SK-N-SH (cell line): ENCODE measurements around the gene SLC6A20. TPM values are rescaled to one million over a fixed set of nuclear protein-coding genes. Genes with fewer than 3 reads are reported as not detected.

ENCODE experiments used
- CTCF ChIA-PET: fragments of 300-600, 350-600 bp; formaldehyde crosslinking; extraction: SDS; loops from one replicate; lab custom pipeline; 2021; lab: Yijun Ruan, JAX
- POLR2A ChIA-PET: fragments of 350-600 bp; sonication (Branson Sonifier 250); formaldehyde crosslinking; extraction: SDS; loops from one replicate; lab custom pipeline; 2020; ENCODE audit warnings: antibody characterized with exemption, inconsistent platforms; lab: Yijun Ruan, JAX
- DNase-seq: peaks from one replicate; pipeline ENCODE4 v3.0.0; 2012
- H2AFZ ChIP-seq: fragments of 200-600 bp; sonication (generic); 2 replicates; pipeline ENCODE4 v1.8.1; 2016; ENCODE audit warnings: antibody characterized with exemption, mild to moderate bottlenecking, low read depth
- H3F3A ChIP-seq: fragments of 200-600 bp; sonication (generic); replicated peaks from 2 replicates; pipeline ENCODE3; 2016; ENCODE audit warnings: antibody characterized with exemption, mild to moderate bottlenecking; ENCODE audit not compliant: insufficient read depth
- H3K27ac ChIP-seq, 2 experiments: fragments of 200-500 bp in 1 of 2; fragments of 200-600 bp in 1 of 2; sonication (Bioruptor generic) in 1 of 2; sonication (generic), shearing (Covaris generic) in 1 of 2; 2 replicates each; pipeline versions ENCODE4 v1.5.1 to v1.6.1; 2014 to 2016; ENCODE audit warnings: low read depth in 2 of 2, inconsistent platforms in 1 of 2, low read length in 1 of 2, mild to moderate bottlenecking in 1 of 2, mixed read lengths in 1 of 2
- H3K27me3 ChIP-seq: fragments of 200-600 bp; sonication (generic), shearing (Covaris generic); 2 replicates; pipeline ENCODE4 v1.6.1; 2016; ENCODE audit warnings: mixed run types; ENCODE audit not compliant: insufficient read depth
- H3K36me3 ChIP-seq, 2 experiments: fragments of 200-500 bp in 1 of 2; fragments of 200-600 bp in 1 of 2; sonication (Bioruptor generic) in 1 of 2; sonication (generic) in 1 of 2; replicated peaks in 1 of 2; 2 replicates each; pipeline versions ENCODE3 to v1.5.1; 2014 to 2016; ENCODE audit warnings: low read length in 1 of 2, mild to moderate bottlenecking in 1 of 2; ENCODE audit not compliant: insufficient read depth in 2 of 2, control insufficient read depth in 1 of 2
- H3K4me1 ChIP-seq, 2 experiments: fragments of 200-500 bp in 1 of 2; fragments of 200-600 bp in 1 of 2; sonication (Bioruptor generic) in 1 of 2; sonication (generic), shearing (Covaris generic) in 1 of 2; 2 replicates each; pipeline versions ENCODE4 v1.5.1 to v1.6.1; 2014 to 2016; ENCODE audit warnings: low read depth in 1 of 2, low read length in 1 of 2, mixed run types in 1 of 2; ENCODE audit not compliant: insufficient read depth in 2 of 2, control insufficient read depth in 1 of 2
- H3K4me2 ChIP-seq: fragments of 200-600 bp; sonication (generic), shearing (Covaris generic); 2 replicates; pipeline ENCODE4 v1.6.1; 2017; ENCODE audit warnings: mixed run types
- H3K4me3 ChIP-seq, 2 experiments: fragments of 200-500 bp in 1 of 2; fragments of 200-600 bp in 1 of 2; sonication (Bioruptor generic) in 1 of 2; sonication (generic), shearing (Covaris generic) in 1 of 2; 2 replicates each; pipeline versions ENCODE4 v1.5.1 to v1.8.1; 2014 to 2016; ENCODE audit warnings: low read depth in 2 of 2, inconsistent platforms in 1 of 2, low read length in 1 of 2, mild to moderate bottlenecking in 1 of 2, mixed read lengths in 1 of 2, moderate library complexity in 1 of 2
- H3K79me2 ChIP-seq: fragments of 200-600 bp; sonication (generic); 2 replicates; pipeline ENCODE4 v1.8.1; 2017; ENCODE audit warnings: mild to moderate bottlenecking; ENCODE audit not compliant: insufficient read depth
- H3K9ac ChIP-seq: fragments of 200-600 bp; sonication (generic); 2 replicates; pipeline ENCODE4 v1.6.1; 2017; ENCODE audit warnings: mixed run types
- H3K9me2 ChIP-seq: fragments of 200-600 bp; sonication (generic); 2 replicates; pipeline ENCODE4 v1.6.1; 2017; ENCODE audit warnings: mixed run types
- H3K9me3 ChIP-seq: fragments of 200-600 bp; sonication (generic); 2 replicates; pipeline ENCODE4 v1.6.1; 2017; ENCODE audit warnings: mixed run types, mild to moderate bottlenecking, moderate library complexity
- H4K20me1 ChIP-seq: fragments of 200-600 bp; sonication (generic); 2 replicates; pipeline ENCODE4 v1.6.1; 2017; ENCODE audit warnings: mild to moderate bottlenecking, mixed run types; ENCODE audit not compliant: insufficient read depth
- CHD2 ChIP-seq: fragments of 150-350 bp; IDR thresholded peaks from 2 replicates; pipeline ENCODE4 v1.6.1; 2018; ENCODE audit warnings: low read length; ENCODE audit not compliant: partially characterized antibody
- EZH2phosphoT487 ChIP-seq: fragments of 200-600 bp; sonication (generic); IDR thresholded peaks from 2 replicates; pipeline ENCODE4 v1.6.1; 2017; ENCODE audit warnings: low read depth, mixed run types, mild to moderate bottlenecking, antibody characterized with exemption, moderate library complexity, borderline replicate concordance
- FOXJ3 ChIP-seq: sonication (generic); formaldehyde crosslinking; IDR thresholded peaks from 2 replicates; pipeline ENCODE4 v1.5.1; 2020; ENCODE audit warnings: mild to moderate bottlenecking, missing genetic modification reagents
- JUND ChIP-seq: IDR thresholded peaks from 2 replicates; pipeline ENCODE4 v1.4.0; 2012
- MXI1 ChIP-seq: IDR thresholded peaks from 2 replicates; pipeline ENCODE4 v1.6.1; 2012; ENCODE audit warnings: mild to moderate bottlenecking, low read depth, low read length, improper control_type of control experiment
- NFIC ChIP-seq: IDR thresholded peaks from 2 replicates; pipeline ENCODE4 v1.4.0; 2012; ENCODE audit warnings: borderline replicate concordance
- PBX3 ChIP-seq: IDR thresholded peaks from 2 replicates; pipeline ENCODE4; 2012
- REST ChIP-seq: IDR thresholded peaks from 2 replicates; pipeline ENCODE4 v1.6.1; 2012; ENCODE audit warnings: mild to moderate bottlenecking, low read depth, low read length, moderate library complexity
- SIN3A ChIP-seq: IDR thresholded peaks from 2 replicates; pipeline ENCODE4 v1.6.1; 2012; ENCODE audit warnings: low read depth, mild to moderate bottlenecking, low read length, moderate library complexity, borderline replicate concordance
- SMC3 ChIP-seq: IDR thresholded peaks from 2 replicates; pipeline ENCODE4 v1.6.1; 2012; ENCODE audit warnings: low read depth, low read length, improper control_type of control experiment
- TEAD4 ChIP-seq: IDR thresholded peaks from 2 replicates; pipeline ENCODE4 v1.4.0; 2012; ENCODE audit warnings: mild to moderate bottlenecking, borderline replicate concordance; ENCODE audit not compliant: insufficient read depth
- WGBS: methylation state at CpG from one replicate; pipeline ENCODE4 v1.1.6; 2017; ENCODE audit warnings: low lambda C conversion rate; 5-methylcytosine and 5-hydroxymethylcytosine counted together
- polyA plus RNA-seq, 3 experiments: library from polyadenylated mRNA; depleted of rRNA; stranded (reverse); fragments of >200 nt; gene quantifications; 2 replicates each; pipeline ENCODE4 v1.2.3, GENCODE V29; 2012
- TF ChIP-seq, protein P1 (sequence below): fragments of 200-600 bp; sonication (generic); IDR thresholded peaks from 2 replicates; pipeline ENCODE4 v1.6.1; 2017; ENCODE audit warnings: antibody characterized with exemption, mild to moderate bottlenecking, moderate library complexity

SLC6A20 gene
- polyA plus RNA-seq, 1 of the 3 experiments (the other 2 are of a cell fraction), result not detected

- no peaks in the 10 kb centered on the region for H3K4me1 ChIP-seq
- H3K4me2 ChIP-seq, result no peak overlapping the region
- H3F3A ChIP-seq, result no peaks in the 10 kb centered on the region
- no peaks in the 10 kb centered on the region for H3K79me2 ChIP-seq
- POLR2A ChIA-PET, result no interaction called here
- 26% methylated on average over 4 of the region's 4 CpGs for WGBS
- no peak for DNase-seq
- no peaks in the 10 kb centered on the region for H4K20me1 ChIP-seq
- CTCF ChIA-PET, result interaction anchor here (1.4 kb wide), 1 partner anchor 29 kb away, joined by 4 read pairs; no protein-coding TSS in a partner anchor
- no peak overlapping the region for H3K9ac ChIP-seq
- H3K27ac ChIP-seq, result no peak overlapping the region
- no peaks in the 10 kb centered on the region for H3K36me3 ChIP-seq
- no peak overlapping the region for H2AFZ ChIP-seq
- H3K27me3 ChIP-seq, result peaks cover 6% of the 10 kb centered on the region; the same call in 1 of the 2 replicates
- no peaks in the 10 kb centered on the region; the same call in 1 of the 2 replicates for H3K9me3 ChIP-seq
- TF ChIP-seq REST, result no peak
- no peak for TF ChIP-seq EZH2phosphoT487
- TF ChIP-seq, protein P1, sequence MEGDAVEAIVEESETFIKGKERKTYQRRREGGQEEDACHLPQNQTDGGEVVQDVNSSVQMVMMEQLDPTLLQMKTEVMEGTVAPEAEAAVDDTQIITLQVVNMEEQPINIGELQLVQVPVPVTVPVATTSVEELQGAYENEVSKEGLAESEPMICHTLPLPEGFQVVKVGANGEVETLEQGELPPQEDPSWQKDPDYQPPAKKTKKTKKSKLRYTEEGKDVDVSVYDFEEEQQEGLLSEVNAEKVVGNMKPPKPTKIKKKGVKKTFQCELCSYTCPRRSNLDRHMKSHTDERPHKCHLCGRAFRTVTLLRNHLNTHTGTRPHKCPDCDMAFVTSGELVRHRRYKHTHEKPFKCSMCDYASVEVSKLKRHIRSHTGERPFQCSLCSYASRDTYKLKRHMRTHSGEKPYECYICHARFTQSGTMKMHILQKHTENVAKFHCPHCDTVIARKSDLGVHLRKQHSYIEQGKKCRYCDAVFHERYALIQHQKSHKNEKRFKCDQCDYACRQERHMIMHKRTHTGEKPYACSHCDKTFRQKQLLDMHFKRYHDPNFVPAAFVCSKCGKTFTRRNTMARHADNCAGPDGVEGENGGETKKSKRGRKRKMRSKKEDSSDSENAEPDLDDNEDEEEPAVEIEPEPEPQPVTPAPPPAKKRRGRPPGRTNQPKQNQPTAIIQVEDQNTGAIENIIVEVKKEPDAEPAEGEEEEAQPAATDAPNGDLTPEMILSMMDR, result no peak
- no peak for TF ChIP-seq JUND
- TF ChIP-seq NFIC, result no peak
- no peak for TF ChIP-seq TEAD4
- TF ChIP-seq PBX3, result no peak
- no peaks in the 10 kb centered on the region for H3K9me2 ChIP-seq
- no peak overlapping the region for H3K4me3 ChIP-seq
Observed at GRCh38 chr3:45789235-45789812, 7.0 kb downstream of the SLC6A20 start.

DNA sequence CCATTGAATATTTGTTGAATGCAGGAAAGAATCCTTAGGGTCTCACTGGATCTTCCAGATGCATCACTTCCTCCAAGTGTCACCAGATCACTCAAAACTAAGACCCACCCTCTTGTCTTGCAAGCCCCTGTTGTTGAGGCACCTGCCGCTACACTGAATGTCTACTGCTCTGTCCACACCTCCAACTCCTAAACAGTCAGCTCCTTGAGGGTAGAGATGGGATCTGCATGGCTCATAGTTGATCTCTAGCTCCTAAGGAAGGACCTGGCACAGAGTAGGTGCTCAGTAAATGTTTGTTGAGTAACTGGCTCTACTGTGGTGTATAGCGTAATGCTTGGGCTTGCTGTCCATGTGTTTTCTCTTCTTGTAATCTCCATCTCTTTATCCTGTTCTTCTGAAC lies 8.8 kb downstream of the SLC6A20 start:
- CTCF ChIA-PET, result interaction anchor here (1.2 kb wide), 1 partner anchor 21 kb away, joined by 4 read pairs; no protein-coding TSS in a partner anchor
- Histone ChIP-seq H3K9ac (no peak overlapping the region), H3K27ac (no peak overlapping the region), H3F3A (no peaks in the 10 kb centered on the region), H3K4me1 (no peaks in the 10 kb centered on the region), H3K79me2 (no peaks in the 10 kb centered on the region), H3K4me2 (no peak overlapping the region), H3K4me3 (no peak overlapping the region), H3K9me3 (no peaks in the 10 kb centered on the region; the same call in 1 of the 2 replicates), H3K9me2 (no peaks in the 10 kb centered on the region), H2AFZ (no peak overlapping the region), H3K36me3 (no peaks in the 10 kb centered on the region), H4K20me1 (no peaks in the 10 kb centered on the region), H3K27me3 (no peaks in the 10 kb centered on the region)
- 81% methylated on average over 2 of the region's 2 CpGs for WGBS
- TF ChIP-seq CHD2 (no peak), SMC3 (no peak), SIN3A (no peak), FOXJ3 (CRISPR knock-in tag) (no peak), MXI1 (no peak)
- POLR2A ChIA-PET, result no interaction called here
- no peak for DNase-seq
